Ramos (cell line): ENCODE results near the gene GNB1.

Experiments used
- in situ Hi-C: fragments of 300-500 bp; cut with MboI; formaldehyde crosslinking; loops from one replicate; pipeline ENCODE4 v1.14.3; 2022; ENCODE audit warnings: low sequenced_read_pairs; ENCODE audit not compliant: unreplicated experiment

Gene GNB1

DNA sequence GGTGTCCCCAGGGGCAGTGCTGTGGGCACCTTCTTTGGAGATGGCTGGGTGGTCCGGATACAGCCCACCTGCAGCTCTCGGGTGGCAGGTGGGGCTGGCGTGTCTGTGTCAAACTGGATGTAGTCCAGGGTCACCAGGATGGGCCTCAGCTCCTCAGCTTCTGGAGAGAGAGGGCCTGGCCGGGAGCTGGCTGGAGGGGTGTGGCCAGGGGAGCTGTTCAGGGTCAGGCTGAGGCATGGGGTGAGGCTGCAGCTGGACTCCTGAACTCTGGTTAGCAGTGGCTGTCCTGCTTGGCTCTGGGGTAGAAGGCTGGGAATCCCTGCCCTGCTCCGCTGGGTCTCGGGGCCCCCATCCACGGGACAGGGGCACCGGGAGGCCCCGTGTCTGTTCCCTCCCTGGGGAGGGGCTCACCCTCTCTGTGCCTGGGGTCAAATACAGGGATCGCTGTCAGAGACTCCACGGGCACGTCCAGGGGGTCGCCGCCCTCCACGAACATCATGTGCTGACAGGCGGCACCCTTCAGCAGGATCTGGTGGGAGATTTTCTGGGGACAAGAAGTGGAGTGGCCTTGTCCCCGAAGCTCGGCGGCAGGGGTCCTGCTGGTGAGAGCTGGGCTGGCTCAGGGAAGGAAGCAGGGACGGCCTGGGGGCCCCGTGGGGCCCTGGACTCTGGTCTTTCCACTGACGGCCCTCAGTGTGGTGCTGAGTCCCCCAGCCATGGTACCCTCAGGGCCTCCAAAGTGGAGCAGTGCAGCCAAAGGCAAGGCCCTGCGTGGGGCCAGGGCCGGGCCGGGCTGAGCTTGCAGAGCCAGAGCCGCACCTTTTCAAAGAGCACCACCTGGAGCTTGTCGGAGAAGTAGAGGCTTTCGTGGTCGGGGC, 32.3 kb upstream of the GNB1 start:
- in situ Hi-C loops: no loop called here

- in situ Hi-C loops: no loop called here
These were observed 31.7 kb upstream of the GNB1 start for GRCh38 chr1:1922702-1922955.

GRCh38 chr1:1921901-1922701, 31.2 kb upstream of the GNB1 start:
- in situ Hi-C loops: no loop called here

DNA sequence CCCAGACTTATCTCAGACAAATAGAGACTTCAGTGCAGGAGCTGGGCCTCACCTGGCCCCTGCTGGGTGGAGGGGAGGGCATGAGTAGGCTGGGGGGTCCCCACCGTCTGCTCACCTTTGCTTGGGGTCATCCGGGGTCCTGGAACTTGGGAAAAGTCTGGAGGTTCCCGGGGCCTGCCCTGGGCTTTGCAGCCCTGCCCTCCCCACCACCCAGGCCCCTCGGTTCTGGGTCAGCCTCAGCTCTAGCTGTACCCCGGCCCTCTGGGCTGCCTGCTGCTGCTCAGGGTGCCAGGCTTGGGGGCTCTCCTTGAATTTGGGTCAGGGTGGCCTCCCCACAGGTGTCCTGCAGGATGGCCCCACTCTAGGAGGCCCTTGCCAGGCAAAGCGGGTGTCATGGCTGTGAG, 30.6 kb upstream of the GNB1 start:
- in situ Hi-C loops: no loop called here

DNA sequence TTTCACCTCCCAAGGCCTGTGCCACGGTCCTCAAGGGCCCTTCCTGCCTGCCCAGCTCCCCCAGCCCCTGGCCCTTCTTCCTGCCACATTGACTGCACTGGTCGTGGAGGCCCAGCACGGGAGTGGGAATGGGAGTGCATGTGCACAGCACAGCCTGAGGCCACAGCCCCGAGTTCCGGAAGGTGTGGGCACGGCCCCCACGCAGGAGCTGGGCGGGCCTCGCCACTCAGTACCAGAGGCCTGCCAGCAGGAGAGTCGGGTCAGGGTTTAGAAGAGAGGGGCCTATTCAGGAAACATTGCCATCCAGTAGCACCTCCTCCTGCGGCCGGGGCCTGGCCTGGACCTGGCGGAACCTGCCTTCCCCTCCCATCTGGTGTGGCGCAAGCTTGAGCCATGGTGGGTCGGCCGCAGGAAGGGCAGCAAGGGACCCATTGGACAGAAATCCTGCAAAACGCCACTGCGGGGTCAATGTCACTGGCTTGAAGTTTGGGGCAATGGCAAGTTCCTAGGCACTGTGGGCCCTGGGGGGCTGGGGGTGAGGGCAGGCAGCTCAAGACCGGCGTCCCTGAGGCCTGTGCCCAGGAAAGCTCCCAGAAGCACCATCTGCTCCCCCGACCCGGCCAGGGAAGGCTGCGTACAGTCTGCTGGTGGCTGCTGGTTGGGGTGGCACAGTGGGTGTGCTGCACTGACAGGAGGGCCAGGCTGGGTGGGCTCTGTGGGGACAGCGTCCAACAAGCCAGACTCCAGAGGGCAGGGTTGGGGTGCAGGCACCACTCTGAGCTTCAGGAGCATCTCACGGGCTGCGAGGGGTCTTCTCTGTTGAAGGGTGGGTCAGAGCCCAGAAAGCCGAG, 29.9 kb upstream of the GNB1 start:
- in situ Hi-C loops: no loop called here

- in situ Hi-C loops: no loop called here
These were observed 29.2 kb upstream of the GNB1 start for GRCh38 chr1:1920057-1920607.

GRCh38 chr1:1919304-1920056, 28.6 kb upstream of the GNB1 start:
- in situ Hi-C loops: no loop called here

DNA sequence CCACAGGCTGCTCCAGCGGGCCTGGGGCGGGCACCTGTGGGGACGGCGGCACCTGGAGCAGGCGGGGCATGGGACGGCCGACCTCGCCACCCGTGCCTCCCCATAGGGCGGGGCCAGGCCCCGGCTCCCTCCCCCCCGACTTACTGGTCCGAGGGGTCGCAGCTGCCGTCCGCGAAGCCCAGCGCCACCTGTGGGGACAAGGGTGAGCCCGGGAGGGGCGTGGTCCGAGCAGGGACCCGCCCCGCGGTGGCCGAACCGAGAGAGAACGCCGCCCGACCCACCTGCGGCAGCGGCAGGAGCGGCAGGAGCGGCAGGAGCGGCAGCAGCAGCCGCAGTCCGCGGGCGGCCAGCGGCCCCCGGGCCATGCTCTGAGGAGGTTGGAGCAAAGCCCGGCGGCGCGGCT, 28.0 kb upstream of the GNB1 start, which contains the start of gene TMEM52:
TMEM52 (minus strand) TSS at position 379 of the 403 bp plus-strand sequence; CDS start at position 365, 14 bp downstream.
- in situ Hi-C loops: no loop called here

- in situ Hi-C loops: no loop called here
These were observed 27.4 kb upstream of the GNB1 start for GRCh38 chr1:1917995-1918900.

DNA sequence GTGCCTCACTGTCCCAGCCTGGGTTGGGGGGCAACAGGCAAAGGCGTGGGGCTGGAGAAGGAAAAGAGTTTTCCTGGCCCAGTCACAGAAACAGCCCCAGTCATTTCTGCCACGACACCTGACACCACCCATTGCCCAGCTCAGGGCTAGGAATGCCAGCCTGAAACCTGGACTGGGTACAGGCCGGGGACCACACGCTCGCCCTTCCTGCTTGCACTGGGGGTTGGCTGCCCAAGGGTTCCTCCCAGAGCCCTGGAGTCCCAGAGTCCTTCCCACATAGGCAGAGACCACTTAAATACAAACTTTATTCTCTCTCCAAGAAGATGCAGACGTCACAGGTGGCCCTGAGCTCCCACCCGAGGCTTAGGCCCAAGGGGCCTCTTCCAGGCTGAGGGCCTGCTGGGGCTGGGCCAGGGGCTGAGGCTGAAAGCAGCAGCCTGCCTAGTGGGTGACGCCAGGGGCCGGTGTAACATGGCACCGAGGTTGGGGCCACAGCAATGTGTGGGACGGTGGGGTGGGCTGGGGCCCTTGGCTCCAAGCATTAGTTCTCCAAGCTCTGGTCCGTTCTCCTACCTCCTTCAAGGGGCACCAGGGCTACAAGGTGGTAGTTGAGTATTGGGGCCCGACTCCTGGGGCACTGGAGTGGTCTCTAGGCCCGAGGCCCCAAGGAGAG, 26.6 kb upstream of the GNB1 start:
- in situ Hi-C loops: no loop called here

GRCh38 chr1:1916851-1917251, 26.0 kb upstream of the GNB1 start:
- in situ Hi-C loops: no loop called here

DNA sequence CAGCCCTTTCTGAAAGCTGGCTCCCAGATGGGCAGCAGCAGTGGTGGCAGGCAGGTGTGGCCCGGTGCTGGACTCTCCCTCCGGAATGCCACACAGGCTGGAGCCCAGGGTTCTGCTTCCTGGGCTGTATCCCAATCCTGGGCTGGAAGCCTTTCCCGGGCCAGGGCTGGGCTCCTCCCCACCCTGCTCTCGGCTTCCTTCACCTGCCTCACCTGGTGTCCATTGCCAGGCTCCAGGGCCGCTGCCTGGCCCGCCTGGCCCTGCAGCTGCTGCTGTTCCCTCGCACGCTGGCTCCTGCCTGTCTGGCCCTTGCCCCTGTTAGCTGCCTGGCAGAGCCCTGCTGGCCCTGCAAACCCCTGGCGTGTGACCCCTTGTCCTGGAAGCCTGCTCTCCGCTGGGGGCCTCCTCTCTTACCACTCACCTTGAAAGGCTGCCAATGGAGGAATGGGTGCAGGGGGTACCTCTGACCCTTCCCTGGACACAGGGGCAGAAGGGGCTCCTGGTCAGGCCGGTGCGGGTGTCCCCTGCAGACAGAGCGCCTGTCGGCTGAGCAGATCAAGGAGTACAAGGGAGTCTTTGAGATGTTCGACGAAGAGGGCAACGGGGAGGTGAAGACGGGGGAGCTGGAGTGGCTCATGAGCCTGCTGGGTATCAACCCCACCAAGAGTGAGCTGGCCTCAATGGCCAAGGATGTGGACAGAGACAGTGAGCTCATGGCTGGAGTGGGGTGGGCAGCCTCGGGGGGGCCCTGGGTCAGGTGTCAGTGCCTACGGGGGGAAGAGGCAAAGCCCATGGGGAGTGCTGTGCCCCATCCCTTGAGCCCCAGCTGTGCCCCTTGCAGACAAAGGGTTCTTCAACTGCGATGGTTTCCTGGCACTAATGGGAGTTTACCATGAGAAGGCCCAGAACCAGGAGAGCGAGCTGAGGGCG, 25.3 kb upstream of the GNB1 start:
- in situ Hi-C loops: no loop called here

- in situ Hi-C loops: no loop called here
These were observed 24.2 kb upstream of the GNB1 start, which contains the start of gene CALML6 for GRCh38 chr1:1914971-1915692. Gene CALML6 (plus strand): TSS chr1:1915260. CDS start chr1:1915281, 21 bp downstream.

GRCh38 chr1:1914101-1914970, 23.4 kb upstream of the GNB1 start:
- in situ Hi-C loops: no loop called here

DNA sequence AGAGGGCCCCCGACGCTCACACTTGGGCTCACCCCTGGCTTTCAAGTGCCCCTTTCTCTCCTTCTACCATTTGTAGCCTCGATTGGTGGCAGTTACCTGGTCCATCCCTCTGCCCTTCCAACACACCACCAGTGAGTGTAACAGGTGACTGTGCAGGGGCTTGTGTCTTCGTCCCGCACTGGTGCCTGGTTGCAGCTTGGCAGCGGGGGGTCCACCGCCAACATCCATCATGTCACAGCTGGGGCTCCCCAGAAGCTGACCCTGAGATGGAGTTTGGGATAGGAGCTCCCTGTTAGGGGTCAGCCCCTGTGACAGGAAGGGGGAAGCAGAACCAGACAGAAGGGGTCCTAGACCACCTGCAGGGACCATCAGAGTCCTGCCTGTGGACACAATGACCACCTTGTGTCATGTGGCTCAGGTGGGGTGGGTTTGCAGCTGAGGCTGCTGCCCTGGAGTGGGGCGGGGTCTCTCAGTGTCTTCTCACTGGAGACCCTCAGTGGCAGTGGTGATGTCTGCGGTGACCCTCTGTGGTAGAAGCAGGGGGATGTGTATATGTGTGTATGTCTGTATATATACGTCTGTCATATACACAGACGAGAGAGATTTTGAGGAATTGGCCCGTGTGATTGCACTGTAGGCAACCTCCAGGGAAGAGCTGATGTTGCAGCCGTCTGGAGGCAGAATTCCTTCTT, 20.6 kb upstream of the GNB1 start:
- in situ Hi-C loops: no loop called here
